ENCODE measurements around the gene GALNT7.

The GALNT7 gene

GRCh38 chr4:173237762-173238161 lies 69.2 kb downstream of the GALNT7 start:
- DNase-seq: no peak

DNA sequence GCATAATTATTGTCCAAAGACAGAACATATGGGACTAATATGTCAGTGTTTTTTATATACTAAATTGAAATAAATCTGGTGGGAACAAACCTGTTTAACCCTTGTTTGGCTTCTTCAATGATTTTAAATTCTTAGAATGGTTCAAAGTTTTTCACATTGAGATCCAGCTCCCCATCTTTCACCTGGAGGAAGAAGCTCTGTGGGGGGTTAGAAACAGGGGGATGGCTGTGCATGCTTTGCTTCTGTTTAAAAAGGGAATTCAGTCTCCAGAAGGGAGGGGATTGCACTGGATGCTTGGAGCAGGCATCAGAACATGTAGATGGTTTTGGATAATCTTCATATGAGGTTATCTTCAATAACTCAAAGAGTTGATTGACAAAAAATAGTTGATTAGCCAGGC lies 72.1 kb downstream of the GALNT7 start:
- no peak for DNase-seq

DNA sequence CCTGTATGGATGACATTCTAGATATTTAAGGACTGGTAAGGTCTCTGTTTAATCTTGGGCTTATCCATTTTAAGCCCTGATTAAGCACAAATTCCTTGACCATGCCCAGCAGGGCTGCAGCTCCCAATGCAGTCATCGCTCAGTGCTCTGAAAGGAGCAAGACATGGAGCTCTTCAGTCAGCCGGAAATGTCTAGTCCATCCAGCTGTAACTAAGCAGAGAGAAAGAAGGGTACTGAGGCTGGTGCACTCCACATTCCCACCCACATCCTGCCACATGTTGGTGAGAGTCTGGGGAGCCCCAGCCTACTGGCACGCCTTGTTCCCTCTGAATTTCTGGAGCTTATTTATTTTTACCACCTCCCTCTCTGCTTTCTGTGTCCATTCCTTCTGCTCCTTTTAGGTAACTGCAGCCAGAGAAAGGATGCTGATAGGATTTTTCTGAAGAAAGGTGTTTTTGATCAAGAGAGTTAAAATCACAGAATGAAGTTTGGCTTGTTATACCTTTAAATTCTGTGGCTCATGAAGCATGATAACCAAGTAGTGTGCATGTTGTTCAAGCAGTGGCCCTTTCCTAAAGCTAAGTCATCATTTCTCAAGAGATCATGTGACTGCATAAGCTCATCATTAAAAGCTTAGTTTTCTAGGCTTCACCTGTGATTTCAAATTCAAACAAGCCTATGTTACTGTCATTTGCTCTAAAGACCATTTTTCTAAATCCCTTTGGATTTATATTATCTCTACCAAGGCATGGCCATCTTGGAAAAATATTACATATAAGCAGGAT lies 74.0 kb downstream of the GALNT7 start:
- no peak for DNase-seq

- no peak for DNase-seq
These were observed 74.7 kb downstream of the GALNT7 start for GRCh38 chr4:173243321-173243720.

- no peak for DNase-seq
These were observed 75.5 kb downstream of the GALNT7 start for GRCh38 chr4:173243917-173244658.

DNA sequence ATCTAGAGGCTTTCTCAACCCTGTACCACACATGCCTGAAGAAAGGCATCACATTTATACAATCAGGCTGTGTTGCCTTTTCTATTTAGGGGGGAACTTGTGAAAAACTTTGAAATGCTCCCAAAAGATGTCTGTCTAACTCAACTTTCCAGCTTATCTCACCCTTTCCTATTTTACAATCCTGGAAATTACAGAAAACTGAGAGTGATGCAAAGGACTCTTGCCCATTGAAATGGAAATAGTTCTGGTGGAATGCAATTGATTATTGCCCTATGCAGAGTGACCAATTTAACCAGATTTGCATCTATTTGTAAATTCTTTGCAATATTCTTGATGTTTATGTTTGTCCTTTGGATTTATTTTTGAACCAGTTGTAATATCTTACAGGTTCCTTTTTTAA lies 77.3 kb downstream of the GALNT7 start:
- no peak for DNase-seq

GRCh38 chr4:173246719-173247118 lies 78.1 kb downstream of the GALNT7 start:
- DNase-seq: no peak

GRCh38 chr4:173247321-173247720 lies 78.7 kb downstream of the GALNT7 start:
- no peak for DNase-seq

- no peak for DNase-seq
These were observed 80.1 kb downstream of the GALNT7 start for GRCh38 chr4:173248690-173249089.

GRCh38 chr4:173252024-173252935 lies 83.7 kb downstream of the GALNT7 start:
- no peak for DNase-seq

DNA sequence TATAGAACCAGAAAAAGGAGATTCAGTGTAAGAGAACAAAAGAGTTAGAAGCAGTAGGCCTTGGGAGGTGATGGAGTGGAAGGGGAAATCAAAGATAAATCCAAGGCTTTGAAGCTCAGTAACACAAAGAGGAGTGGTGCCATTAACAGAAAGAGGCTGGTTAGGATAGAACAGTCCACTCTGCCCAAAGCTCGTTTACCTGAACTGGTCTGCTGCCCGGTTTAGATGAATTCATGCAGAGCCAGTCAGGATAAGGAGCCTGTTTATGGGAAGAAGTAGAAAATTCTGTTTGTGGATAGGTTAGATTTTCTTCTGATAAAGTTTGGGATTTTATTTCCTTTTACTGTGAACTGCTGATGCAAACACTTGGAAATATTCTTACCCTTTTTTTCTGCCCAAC lies 85.0 kb downstream of the GALNT7 start:
- DNase-seq: no peak

GRCh38 chr4:173254646-173255045 lies 86.0 kb downstream of the GALNT7 start:
- DNase-seq: no peak

DNA sequence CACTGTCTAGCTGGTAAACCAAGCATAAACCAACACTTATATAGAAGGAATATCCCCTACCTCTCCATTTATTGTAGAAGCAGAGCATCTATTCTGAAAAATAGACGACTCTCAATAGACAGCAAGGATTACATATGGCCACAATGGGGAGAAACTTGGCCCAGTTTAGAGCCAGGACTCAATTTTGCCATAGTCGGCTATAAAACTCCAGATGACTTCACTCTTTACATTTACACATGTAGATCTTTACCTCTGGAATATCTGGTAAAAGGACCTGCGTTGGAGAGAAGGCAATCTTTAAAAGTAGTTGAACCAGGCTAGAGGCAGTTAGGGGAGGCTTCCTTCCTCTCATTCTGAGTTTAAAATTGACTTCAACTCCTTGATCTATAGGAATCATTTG lies 88.2 kb downstream of the GALNT7 start:
- DNase-seq: no peak

- DNase-seq: peak in 3 of 4 experiments; percentile 4 to 14 (median 13)
These were observed 89.4 kb downstream of the GALNT7 start for GRCh38 chr4:173257732-173258717.

DNA sequence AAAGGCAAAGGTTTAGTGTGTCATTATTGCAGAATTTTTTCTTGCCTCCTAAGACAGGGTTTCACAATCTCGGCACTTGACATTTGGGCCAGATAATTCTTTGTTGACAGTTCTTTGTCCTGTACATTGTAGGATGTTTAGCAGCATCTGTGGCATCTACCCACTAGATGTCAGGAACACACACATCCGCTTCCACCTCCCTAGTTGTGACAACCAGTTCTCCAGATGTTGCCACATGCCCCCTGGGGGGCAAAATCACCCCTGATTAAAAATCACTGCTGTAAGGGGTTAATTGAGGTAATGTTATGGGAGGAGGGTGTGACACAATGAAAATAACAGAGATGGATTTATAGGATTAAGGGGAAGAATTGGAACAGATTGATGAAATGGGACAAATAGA lies 90.3 kb downstream of the GALNT7 start:
- no peak for DNase-seq

GRCh38 chr4:173259310-173259709 lies 90.7 kb downstream of the GALNT7 start:
- no peak for DNase-seq

DNA sequence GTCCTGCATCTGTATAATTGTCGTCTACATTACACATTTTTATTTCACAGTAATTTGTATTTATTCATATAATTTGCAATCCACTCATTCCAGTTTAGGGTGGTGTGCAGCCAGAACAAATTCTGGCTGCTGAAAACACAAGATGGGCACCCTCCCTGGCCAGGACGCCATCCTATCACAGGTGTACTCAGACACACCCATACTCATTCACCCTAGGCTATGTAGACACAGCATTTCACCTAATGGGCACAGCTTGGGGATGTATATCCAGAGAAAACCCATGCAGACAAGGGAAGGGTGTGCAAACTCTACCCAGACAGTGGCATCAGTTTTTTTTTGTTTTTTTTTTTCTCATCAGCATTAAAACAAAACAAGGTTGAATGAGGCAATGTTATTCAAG lies 92.4 kb downstream of the GALNT7 start:
- no peak for DNase-seq

DNA sequence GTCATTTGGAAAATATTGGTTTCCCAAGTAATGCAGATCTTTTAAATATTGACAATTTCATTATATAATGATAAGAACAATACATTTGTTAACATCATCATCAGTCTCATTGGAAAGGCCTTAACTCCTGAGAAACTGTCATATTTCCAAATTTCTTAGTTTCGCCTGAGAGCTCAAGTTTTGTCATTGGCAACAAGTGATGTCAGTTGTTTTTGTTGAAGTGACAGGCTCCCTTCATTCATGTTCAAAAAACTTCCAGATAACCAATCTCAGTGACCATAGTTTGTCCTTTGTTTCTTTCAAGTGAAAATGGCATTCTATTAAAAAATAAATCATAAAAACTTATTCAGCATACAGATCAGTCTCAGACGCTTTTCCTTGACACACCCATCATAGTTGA lies 93.8 kb downstream of the GALNT7 start:
- DNase-seq: no peak

GRCh38 chr4:173264245-173264644 lies 95.6 kb downstream of the GALNT7 start:
- DNase-seq: no peak

DNA sequence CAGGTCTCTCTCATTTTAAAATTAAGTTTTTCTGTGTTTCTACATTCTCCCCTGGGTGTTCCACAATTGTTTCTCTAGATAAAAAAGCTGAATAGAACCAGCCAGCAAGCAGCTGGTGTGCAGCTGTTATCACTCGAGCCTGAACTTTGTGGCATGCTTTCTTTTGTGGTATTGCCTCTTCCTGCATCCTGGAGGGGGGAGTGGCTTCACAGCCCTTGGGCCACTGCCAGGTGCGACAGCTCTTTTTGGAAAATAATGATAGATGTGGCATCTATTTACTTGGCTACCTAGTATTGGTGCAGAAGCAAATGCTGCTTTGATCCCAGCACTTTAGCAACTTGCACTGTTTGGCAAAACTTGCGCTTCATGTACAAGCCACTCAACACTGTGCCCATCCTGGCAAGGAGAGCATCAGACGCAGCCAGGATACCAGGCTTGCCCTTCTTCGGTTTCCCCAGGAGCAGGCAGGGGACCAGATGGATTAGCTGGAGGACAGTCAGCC lies 96.1 kb downstream of the GALNT7 start:
- no peak for DNase-seq

DNA sequence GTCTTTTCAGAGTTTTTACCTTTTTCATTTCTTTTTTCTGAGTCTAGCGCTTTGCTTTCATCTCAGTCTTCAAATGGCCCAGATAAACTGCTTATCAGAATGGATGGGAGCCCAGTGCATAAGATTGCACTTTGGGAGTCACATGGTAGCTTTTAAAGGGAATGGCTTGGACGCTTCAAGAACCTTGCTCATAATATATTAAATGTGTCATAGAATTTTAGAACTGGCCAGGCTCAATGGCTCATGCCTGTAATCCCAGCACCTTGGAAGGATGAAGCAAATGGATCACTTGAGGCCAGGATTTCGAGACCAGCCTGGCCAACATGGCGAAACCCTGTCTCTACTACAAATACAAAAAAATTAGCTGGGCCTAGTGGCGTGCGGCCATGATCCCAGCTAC lies 97.1 kb downstream of the GALNT7 start:
- no peak for DNase-seq

DNA sequence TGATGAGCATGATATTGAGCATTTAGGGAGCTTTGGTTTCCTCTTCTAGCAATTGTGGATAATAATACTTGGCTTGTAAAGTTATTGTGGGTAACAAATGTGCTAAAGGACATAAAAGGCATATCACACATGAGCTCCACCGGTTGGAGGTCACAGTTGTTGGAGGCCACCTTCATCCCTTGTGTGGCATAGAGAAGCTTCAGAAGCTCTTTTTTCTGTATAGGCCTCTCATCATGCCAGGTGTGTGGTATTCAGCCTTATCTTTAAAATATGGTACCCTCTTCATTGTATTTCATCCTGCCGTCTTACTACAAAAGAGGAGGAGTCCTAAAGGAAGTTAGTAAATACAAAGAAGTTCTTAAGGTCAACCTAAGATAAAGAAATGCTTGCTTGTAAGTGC lies 99.1 kb downstream of the GALNT7 start:
- no peak for DNase-seq
